Activated CD8-positive, alpha-beta memory T cell treated with anti-CD3 and anti-CD28 coated beads, Interleukin-2, amount 50 U/mL, for 4 hours (primary cell): ENCODE measurements around the gene SEPTIN10.
A peak's percentile ranks its signal among the peaks of the same experiment; 100 is the strongest.
"Not testable (repeated sequence)": the region's sequence is repeated elsewhere in the genome, so short reads cannot be mapped to it uniquely, and the experiment has no call there.

Experiments used
- DNase-seq: peaks from one replicate; pipeline ENCODE4 v3.0.0-alpha.2; 2020

Gene SEPTIN10

DNA sequence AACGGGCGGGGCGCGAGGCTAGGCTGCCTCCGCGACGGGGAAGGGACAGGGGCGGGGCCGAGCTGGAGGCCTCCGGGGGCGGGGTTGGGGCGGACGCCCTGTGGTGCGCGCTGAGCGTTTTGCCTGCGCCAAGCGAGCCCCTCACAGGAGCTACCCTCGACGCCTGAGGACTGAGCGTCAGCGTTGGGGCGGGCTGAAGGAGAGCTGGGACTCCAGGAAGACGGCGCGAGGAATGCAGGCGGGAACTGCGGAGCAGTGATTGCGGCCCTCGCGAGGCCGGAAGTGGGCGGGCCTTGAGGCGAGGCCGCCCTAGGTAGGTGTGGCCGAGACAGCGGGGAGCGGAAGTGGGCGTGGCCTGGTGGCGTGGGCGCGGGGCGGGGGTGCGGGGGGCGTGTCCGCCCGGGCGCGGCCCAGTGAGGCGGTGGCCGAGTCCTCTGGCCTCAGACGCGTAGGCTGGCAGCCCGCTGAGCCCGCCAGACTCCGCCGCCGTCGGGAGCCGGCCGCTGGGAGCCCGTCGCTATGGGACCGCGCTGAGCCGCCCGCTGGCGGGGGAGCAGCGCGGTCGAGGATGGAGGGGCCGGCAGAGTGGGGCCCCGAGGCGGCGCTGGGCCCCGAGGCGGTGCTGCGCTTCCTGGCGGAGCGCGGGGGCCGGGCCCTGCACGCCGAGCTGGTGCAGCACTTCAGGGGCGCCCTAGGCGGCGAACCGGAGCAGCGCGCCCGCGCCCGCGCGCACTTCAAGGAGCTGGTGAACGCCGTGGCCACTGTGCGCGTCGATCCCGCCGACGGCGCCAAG lies at the start of gene SEPTIN10, which contains the start of gene SOWAHC:
Gene SEPTIN10 (minus strand): TSS at position 45 of the 793 bp plus-strand sequence. CDS start 139 bp downstream, outside the sequence.
Gene SOWAHC (plus strand): TSS at position 443 of the 793 bp plus-strand sequence. CDS start 126 bp downstream, at position 569.
- DNase-seq, result peak; percentile 68

DNA sequence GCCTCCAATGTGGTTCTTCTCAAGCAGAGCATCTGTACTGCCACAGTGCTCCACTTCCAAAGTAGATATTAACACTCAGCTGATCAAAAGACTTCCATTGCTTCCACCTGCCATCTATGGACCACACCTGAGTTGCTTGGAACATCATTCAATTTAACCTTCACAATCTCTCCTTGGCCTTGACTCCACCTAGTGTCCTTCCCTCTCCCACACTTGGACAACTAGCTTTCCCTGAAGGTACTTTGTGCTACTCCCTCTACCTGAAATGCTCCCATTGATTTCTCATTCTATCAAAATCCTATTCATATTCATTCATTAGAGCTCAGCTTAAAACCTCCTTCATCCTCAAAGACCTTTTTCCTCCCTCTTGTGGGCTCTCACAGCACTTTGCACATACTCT lies 49.1 kb upstream of the SEPTIN10 start:
- DNase-seq, result no peak

DNA sequence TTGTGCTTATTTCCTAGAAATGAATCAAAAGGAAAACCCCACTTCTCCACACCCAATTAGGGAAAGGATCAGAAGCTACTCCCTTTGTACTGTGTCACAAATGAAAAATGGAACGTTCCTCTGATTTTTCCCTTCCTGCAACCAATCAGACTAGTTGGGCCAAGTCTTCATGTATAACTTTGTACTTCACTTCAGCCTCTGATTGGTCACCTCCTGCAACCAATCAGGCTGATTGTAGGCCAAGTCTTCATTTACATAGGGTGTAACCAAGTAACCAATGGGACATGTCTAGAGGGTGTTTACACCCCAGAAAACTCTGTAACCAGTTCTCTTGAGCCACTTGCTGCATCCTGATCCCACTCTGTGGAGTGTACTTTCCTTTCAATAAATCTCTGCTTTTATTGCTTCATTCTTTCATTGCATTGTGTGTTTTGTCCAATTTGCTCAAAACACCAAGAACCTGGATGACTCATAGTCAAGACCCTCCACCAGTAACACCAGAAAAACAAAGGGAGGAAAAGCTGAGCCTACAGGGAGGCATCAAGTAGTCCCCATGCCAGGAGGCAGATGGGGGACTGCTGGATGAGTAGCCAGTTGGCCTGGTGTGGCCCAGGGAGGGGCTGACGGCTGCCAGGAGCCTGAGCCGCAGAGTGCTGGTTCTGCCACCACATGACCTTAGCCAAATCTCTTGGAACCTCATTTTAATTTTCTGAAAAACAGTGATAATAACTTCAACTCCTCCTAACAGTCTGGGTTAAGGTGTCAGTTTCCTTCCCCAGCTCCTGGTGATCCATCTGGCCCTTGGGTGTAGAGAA lies 46.5 kb upstream of the SEPTIN10 start:
- no peak for DNase-seq

DNA sequence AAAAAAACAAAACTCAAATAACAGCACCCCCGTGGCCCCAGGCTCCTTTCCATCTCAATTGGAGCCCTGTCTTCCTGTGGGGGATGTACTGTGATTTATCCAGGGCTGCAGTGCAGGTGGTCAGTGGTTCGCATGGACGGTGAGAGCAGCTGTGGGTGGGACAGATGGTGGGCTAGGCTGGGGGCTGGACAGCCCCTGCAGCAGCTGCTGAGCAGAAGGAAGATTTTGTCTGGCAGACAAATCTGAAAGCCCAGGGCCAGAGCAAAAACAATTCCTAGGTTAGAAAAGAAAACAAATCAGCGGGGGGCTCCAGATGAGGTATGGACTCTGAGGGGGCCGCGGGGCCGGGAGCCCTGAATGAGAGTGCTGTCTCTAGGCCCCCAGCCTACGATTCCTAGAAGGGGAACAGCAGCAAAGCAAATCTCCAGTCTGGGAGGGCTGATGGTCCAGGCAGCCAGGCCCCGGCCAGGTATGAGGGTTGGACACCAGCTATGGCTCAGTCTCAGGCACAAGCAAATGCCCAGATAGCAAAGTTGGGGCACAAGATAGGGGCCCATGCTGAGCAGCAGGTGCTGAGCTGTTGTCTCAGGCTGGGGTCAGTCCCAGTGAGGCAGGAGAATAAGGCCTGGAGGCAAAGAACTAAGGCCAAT lies 45.8 kb upstream of the SEPTIN10 start:
- DNase-seq, result no peak

DNA sequence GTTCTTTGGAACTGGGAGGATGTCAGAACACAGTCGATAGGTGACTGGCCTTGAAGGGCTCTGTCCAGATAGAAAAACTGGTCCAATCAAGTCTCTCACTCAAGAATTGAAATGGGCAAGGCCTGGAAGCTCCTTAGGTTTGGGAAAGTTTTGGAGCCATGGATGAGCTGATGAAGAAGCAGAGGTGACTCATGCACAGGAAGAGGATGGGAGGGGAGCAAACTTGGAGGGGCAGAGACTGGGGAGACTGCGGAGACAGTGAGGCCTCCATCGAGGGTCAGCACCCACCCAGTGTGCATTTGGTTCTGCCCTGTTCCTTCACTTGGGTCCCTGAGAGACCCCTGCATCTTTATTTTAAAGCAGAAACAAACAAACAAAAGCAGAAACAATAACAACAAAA lies 41.5 kb upstream of the SEPTIN10 start:
- DNase-seq, result no peak

DNA sequence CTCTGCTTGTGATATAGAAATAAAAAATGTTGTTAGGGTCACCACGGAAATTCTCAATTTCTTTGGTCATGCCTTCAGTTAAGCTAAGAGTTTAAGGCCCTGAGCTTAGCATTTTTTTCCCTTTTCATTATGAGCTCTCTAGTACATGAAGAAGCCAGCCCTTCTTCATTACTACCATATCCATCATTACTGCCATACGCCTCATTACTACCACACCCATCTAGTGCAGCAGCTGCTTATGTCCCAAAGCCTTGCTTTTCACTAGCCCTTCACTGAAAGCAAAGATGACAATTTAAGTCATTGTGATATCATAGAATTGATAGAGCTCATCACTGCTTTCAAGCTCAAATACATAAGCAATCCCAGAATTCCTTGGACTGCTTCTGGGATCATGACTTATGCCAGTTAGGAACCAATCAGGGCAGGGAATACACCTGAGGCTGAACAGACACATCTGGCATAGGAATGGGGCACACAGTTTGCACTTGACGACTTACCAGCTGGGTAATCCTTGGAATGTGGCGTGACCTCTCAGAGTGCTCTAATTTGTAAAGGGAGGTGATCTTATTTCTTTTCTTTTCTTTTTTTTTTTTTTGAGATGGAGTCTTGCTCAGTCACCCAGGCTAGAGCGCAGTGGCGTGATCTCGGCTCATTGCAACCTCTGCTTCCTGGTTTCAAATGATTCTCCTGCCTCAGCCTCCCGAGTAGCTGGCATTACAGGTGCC lies 40.7 kb upstream of the SEPTIN10 start:
- no peak for DNase-seq

DNA sequence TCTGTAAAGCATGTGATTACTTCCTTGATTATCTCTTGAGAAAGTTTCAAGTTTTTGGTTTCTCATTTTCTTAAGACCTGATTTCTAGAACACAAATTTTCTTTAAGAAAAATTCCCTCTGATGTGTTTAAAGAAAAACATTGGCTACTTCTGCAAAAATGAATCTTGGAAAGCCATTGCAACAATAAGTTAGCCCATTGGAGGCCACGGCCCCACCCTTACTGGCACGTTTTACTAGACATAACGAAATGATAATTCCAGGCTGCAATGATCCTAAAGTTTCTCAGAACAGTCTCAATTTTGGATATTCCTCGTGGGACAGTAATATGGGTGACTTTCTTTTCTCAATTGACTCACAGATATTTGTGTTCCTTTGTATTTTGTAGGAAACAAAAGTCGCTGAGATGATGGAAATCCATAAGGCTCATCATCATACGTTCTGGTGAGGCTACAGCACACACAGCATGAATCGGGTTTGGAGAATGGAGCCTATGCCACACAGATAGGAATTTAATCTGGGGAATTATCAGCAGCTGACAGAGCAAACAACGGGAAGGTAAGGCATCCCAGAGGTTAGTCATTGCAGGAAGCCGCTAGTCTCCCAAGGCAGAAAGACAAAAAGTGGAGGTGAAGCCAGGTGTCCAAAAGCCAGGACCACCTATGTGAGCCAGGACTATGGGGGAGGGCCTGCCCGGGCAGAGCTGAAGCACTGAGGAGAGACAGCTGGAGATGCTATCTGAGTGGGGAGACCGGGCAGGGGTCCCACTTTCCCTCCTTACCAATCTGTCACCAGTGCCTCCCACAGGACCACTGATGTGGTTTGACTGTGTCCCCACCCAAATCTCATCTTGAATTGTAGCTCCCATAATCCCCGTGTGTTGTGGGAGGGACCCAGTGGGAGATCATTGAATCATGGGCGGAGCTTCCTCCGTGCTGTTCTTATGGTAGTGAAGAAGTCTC lies 36.2 kb upstream of the SEPTIN10 start:
- no peak for DNase-seq

DNA sequence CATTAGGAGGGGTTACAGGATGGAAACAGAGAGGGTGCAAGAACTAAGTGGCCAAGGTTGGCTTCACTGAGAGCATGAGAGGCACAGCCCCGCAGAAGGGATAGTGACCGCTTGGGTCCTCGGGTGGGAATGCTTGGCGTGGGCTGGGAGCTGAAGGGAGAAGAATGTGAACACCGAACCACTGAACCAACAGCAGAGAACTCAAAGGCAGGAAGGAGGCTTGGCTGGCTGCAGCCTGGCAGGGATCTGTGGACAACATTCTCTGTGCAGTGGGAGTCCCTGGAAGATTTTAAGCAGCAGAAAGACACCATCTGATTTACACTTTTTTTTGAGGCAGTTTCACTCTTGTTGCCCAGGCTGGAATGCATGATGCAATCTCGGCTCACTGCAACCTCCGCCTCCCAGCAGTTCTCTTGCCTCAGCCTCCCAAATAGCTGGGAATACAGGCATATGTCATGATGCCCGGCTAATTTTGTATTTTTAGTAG lies 34.3 kb upstream of the SEPTIN10 start:
- no peak for DNase-seq

DNA sequence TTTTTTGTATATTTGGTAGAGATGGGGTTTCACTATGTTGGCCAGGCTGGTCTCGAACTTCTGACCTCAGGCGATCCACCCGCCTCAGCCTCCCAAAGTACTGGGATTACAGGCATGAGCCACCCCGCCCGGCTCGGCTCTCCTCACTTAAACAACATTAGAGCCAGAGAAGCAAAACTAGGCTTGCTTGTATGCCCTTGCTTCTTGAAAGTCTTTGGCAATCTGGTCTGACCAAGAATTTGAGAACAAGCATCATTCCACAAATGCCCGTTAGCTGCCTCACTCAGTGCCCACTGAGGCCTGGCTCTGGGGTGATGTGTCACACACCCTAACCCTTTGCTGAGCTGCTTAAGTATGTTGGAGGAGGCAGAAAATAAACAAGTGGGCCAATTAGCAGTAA lies 33.9 kb upstream of the SEPTIN10 start:
- no peak for DNase-seq

DNA sequence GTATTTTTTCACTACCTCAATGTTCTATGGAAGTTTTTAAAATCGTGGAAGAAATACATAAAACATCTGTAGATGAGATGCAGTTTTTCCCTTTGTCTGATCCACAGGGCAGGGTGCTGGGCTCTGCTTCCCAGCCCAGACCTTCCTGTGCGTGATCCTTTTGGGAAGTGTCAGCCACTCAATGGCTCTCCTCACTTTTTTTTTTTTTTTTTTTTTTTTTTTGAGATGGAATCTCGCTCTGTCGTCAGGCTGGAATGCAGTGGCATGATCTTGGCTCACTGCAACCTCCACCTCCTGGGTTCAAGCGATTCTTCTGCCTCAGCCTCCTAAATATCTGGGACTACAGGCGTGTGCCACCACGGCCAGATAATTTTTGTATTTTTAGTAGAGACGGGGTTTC lies 33.2 kb upstream of the SEPTIN10 start:
- DNase-seq, result no peak

DNA sequence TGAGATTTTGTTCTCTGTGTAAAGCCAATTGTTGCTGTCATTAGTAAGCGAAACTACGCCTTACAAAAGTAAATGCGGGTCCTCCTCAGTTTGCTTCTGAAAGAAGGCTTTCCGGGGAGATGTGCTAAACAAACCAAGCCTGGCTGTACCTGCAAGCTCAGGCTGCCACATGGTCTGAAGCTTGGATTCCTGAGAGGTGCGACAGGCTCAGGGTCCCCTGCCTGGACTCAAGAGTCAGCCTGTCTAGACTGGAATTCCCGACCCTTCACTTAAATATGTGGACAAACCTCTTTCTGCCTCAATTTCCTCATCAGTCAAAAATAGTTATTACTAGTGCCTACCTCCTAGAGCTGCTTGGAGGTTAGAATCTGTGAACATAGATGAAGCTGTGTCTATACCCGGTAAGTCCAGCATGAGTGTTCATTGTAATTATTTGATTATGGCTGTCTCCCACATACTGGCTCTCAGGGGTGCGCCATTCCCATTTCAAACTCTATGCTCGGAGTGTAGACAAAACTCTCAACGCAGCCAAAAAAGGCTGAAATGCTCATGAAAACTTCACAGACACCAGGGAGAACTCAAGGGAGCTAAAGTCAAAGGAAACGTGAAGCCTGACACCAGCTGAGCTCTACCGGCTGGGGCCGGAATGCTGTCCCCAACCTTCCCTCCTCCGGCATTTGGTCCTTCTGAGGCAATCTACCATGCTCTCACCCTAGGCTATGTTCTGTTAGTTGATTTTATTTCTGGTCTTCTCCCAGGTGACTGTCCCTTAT lies 31.8 kb upstream of the SEPTIN10 start:
- no peak for DNase-seq

DNA sequence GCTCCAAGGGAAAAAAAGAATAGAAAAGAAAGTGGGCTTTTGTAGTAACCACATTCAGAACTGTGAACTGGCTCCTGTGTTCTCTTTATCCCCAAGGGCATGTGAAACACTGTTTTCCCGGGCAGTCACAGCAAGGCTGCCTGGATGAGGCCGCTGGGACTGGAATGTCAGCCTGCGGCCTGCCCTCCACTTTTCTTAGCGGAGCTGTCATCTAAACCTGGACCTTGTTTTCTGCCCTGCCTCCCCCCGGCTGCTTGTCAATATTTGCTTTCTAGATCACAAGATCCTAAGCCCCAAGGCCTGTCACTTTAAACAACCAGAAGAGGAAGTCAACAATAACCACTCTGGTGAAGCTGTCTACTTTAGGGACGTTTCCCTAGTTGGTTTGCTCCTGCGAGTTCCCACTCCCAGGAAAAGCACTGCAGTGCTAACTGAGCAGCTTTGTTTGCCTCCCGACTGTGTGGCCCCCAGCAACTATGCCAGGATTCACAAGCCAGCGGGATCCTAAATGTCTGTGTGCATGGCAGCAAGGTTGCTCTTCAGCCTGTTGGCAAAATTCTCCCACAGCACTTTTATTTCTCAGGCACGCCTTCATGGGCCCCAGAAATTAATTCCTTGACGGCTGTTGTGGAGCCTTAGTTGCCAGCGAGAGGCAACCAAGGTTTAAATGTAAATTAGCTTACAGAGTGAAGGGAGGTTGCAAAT lies 31.0 kb upstream of the SEPTIN10 start:
- no peak for DNase-seq

DNA sequence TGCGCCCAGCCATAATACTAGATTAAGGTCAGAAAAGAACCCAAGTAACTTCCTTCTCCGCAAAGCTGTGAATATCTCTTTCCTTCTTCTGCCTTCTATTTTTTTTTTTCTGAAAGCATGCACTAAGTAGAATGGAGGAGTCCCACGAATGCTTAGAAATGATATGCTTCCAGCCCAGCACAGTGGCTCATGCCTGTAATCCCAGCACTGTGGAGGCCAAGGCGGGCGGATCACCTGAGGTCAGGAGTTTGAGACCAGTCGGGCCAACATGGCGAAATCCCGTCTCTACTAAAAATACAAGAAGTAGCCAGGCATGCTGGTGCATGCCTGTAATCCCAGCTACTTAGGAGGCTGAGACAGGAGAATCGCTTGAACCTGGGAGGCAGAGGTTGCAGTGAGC lies 26.2 kb upstream of the SEPTIN10 start:
- not testable (repeated sequence) for DNase-seq

DNA sequence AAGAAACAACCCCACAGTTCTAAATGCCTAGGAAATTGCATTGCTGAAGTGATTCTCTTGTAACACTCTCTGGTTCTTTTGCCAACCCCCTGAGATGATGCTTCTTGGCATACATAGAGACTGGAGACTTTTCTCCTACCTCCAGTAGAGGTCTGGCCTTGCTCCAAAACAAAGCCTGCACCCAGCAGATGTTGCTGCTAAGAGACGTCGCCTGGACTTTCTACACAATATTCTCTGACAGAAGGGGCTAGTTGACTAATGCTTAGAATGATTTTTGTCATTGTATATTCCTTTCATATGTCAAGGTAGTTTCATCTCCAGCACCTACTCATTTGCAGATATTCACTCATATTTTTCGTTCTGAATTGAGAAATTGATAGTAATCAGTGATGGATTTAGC lies 25.0 kb upstream of the SEPTIN10 start:
- DNase-seq, result no peak

DNA sequence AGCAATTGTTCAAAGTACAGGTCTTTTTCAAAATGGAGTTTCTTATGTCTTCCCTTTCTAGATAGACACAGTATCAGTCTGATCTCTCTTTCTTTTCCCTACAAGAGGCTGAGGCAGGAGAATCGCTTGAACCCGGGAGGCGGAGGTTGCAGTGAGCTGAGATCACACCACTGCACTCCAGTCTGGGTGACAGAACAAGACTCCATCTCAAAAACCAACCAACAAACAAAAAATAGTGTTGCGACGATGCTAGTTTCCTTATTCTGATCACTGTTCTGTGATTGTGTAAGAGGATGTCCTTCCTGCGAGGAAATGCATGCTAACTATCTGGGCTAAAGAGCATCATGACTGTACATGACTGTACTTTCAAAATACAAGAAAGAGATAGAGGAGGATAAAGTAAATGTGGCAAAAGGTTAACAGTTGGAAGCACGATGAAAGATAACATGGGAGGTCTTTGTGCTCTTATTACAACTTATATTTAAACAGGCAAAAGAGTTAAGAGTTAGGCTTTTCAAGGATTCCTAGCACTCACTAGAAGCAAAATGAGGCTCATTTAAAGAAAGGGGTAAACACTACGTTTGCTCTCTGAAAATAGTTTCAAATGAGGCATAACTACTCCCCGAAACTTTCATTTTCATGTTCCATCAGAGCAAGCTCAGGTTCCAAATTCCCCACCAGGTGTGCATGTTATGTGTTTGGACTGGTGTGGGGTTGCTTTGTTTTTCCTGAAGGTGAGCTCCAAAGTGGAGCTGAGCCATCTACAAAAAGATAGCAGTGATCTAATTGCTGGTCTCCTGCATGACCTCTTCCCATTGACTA lies 24.2 kb upstream of the SEPTIN10 start:
- DNase-seq, result no peak

DNA sequence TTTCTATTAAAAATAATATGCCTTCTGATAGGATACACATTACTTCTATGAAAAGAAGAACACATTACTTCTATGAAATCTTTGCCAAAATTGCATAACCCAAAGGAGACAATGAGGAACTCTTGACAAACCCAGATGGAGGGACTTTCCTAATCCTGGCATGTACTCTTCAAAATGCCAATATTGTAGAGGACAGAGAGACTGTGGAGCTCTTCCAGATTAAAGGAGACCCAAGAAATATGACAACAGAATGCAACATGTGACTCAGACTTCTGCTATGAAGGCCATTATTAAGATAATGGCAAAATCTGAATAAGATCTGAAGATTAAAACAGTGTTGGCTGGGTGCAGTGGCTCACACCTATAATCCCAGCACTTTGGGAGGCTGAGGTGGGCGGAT lies 22.6 kb upstream of the SEPTIN10 start:
- DNase-seq, result no peak

DNA sequence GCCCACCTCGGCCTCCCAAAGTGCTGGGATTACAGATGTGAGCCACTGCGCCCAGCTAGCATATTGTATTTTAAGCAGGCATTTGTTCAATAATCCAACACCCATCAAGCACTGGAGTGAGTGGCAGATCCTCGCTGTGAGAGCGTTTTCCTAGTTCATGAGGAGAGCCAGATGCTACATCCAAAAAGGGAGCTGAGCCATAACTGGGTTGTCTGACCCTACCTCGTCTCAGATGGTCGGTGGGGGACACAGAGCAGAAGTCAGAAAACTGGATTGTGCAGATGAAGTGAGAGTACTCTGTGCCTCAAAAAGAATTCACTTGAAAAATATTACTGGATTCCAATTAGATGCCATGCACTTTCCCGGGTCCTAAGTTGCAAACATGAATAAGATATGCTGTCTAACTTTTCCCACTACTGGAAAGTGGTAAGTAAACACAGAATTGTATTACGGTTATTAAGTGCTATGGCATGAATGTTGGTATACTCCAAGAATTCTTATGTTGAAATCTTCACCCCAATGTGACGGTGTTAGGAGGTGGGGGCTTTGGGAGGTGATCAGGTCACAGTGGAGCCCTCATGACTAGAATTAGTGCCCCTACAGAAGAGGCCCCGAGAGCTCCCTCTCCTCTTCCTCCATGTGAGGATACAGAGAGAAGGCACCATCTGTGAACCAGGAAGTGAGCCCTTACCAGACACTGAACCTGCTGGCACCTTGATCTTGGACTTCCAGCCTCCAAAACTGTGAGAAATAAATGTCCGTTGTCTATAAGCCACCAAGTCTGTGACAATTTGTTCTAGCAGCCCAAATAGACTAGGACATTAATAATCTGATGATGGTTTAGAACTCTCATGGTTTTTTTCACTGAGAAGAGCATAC lies 21.9 kb upstream of the SEPTIN10 start:
- DNase-seq, result no peak
